Neural progenitor cell (in vitro differentiated cells): ENCODE data around the gene HLA-DMB. TPM values are rescaled to one million over a fixed set of nuclear protein-coding genes. Genes with fewer than 3 reads are reported as not detected.

Experiments
- DNase-seq: peaks from one replicate; pipeline ENCODE4 v3.0.0-alpha.2; 2016; ENCODE audit warnings: low spot score
- H2AFZ ChIP-seq: fragments of 200-600 bp; sonication (generic); replicated peaks from 2 replicates; pipeline ENCODE4 v1.6.1; 2016; ENCODE audit warnings: antibody characterized with exemption
- H3F3A ChIP-seq: fragments of 200-600 bp; sonication (generic); 2 replicates; pipeline ENCODE4 v1.6.1; 2016; ENCODE audit warnings: antibody characterized with exemption, low read depth
- H3K27ac ChIP-seq: fragments of 200-600 bp; sonication (generic); 2 replicates; pipeline ENCODE4 v1.5.1; 2016; ENCODE audit warnings: mild to moderate bottlenecking
- H3K27me3 ChIP-seq: fragments of 200-600 bp; sonication (generic); 2 replicates; pipeline ENCODE4 v1.6.1; 2016; ENCODE audit warnings: mild to moderate bottlenecking, moderate library complexity
- H3K36me3 ChIP-seq: fragments of 200-600 bp; sonication (generic); 2 replicates; pipeline ENCODE4 v1.5.1; 2016
- H3K4me1 ChIP-seq: fragments of 200-600 bp; sonication (generic); 2 replicates; pipeline ENCODE4 v1.6.1; 2016; ENCODE audit warnings: mixed run types
- H3K4me2 ChIP-seq: fragments of 200-600 bp; sonication (generic); 2 replicates; pipeline ENCODE4 v1.6.1; 2016
- H3K4me3 ChIP-seq: fragments of 200-600 bp; sonication (generic); 2 replicates; pipeline ENCODE4 v1.5.1; 2016
- H3K79me2 ChIP-seq: fragments of 200-600 bp; sonication (generic); 2 replicates; pipeline ENCODE4 v1.6.1; 2016; ENCODE audit warnings: low read depth
- H3K9ac ChIP-seq: fragments of 200-600 bp; sonication (generic); 2 replicates; pipeline ENCODE4 v1.6.1; 2016
- H3K9me3 ChIP-seq: fragments of 200-600 bp; sonication (generic); 2 replicates; pipeline ENCODE4 v1.5.1; 2016; ENCODE audit warnings: low read depth
- H4K20me1 ChIP-seq: fragments of 200-600 bp; sonication (generic); 2 replicates; pipeline ENCODE4 v1.6.1; 2016; ENCODE audit warnings: low read depth
- H3K27ac Mint-ChIP-seq: 3 replicates; pipeline ENCODE4 v1.8.0; 2021; ENCODE audit warnings: mixed read lengths
- H3K27me3 Mint-ChIP-seq: 2 replicates; pipeline ENCODE4 v1.8.0; 2022; ENCODE audit warnings: low read depth, mild to moderate bottlenecking, inconsistent platforms, moderate library complexity, mixed read lengths; ENCODE audit not compliant: insufficient read depth
- H3K36me3 Mint-ChIP-seq: 3 replicates; pipeline ENCODE4 v1.8.0; 2021; ENCODE audit warnings: mixed read lengths
- H3K4me1 Mint-ChIP-seq: 3 replicates; pipeline ENCODE4 v1.8.0; 2021; ENCODE audit warnings: mixed read lengths
- H3K4me3 Mint-ChIP-seq: 3 replicates; pipeline ENCODE4 v1.8.0; 2021; ENCODE audit warnings: mild to moderate bottlenecking, moderate library complexity, mixed read lengths
- H3K9me3 Mint-ChIP-seq: 3 replicates; pipeline ENCODE4 v1.8.0; 2020; ENCODE audit warnings: mixed read lengths
- CTCF ChIP-seq: fragments of 200-600 bp; sonication (generic); IDR thresholded peaks from 2 replicates; pipeline ENCODE4 v1.5.1; 2017; ENCODE audit warnings: antibody characterized with exemption, mild to moderate bottlenecking
- EZH2 ChIP-seq: fragments of 200-600 bp; sonication (generic); IDR thresholded peaks from 2 replicates; pipeline ENCODE4 v1.6.1; 2017; ENCODE audit warnings: antibody characterized with exemption, mild to moderate bottlenecking, moderate library complexity
- EZH2phosphoT487 ChIP-seq: fragments of 200-600 bp; sonication (generic); IDR thresholded peaks from 2 replicates; pipeline ENCODE4 v1.6.1; 2017; ENCODE audit warnings: antibody characterized with exemption
- small RNA-seq: library from RNA; depleted of rRNA; stranded (forward); fragments of <200 nt; gene quantifications from one replicate; pipeline ENCODE3, GENCODE V24; 2015
- total RNA-seq: library from RNA; depleted of rRNA; stranded (reverse); fragments of >200 nt; gene quantifications from 2 replicates; pipeline ENCODE4 v1.2.3, GENCODE V29; 2015; ENCODE audit warnings: low replicate concordance

HLA-DMB gene
- total RNA-seq, 1 donor from 2014 or later: 4.5 TPM

GRCh38 chr6:32885698-32886286 is 55.0 kb downstream of the HLA-DMB start:
- Histone ChIP-seq H3K27me3 (no peaks in the 10 kb centered on the region), H4K20me1 (no peaks in the 10 kb centered on the region), H3K4me3 (no peak overlapping the region), H3K9ac (no peak overlapping the region), H3K4me2 (no peak overlapping the region), H3K27ac (no peak overlapping the region), H3K36me3 (no peaks in the 10 kb centered on the region), H3K79me2 (no peaks in the 10 kb centered on the region), H2AFZ (no peak overlapping the region), H3F3A (no peaks in the 10 kb centered on the region), H3K4me1 (no peaks in the 10 kb centered on the region), H3K9me3 (no peaks in the 10 kb centered on the region)
- H3K36me3 Mint-ChIP-seq: no peaks in the 10 kb centered on the region
- no peak overlapping the region for H3K27ac Mint-ChIP-seq
- no peak overlapping the region for H3K4me3 Mint-ChIP-seq
- no peaks in the 10 kb centered on the region for H3K4me1 Mint-ChIP-seq
- H3K27me3 Mint-ChIP-seq: no peaks in the 10 kb centered on the region
- TF ChIP-seq EZH2phosphoT487: no peak
- peak; percentile 67 for TF ChIP-seq CTCF
- TF ChIP-seq EZH2: no peak
- DNase-seq: peak; percentile 57
- H3K9me3 Mint-ChIP-seq: no peaks in the 10 kb centered on the region

Small RNA genes within 50 kb of the gene (small RNA-seq; reads per million reads assigned to genes)
- gene HLA-Z: not detected

Other genes starting within 250 kb of the HLA-DMB start
- not detected in 2 replicates for gene HLA-DQA2, start 199.6 kb downstream of the HLA-DMB start, total RNA-seq
- gene HLA-DQB2, start 177.5 kb downstream of the HLA-DMB start, total RNA-seq: not detected in 2 replicates
- 2.6 TPM in 1 of 2 replicates, not detected in the other for gene HLA-DOB, start 124.0 kb downstream of the HLA-DMB start, total RNA-seq
- gene TAP2, start 102.3 kb downstream of the HLA-DMB start, total RNA-seq: 2.8 and 2.9 TPM in 2 replicates
- 2.0 and 2.2 TPM in 2 replicates for gene PSMB8, start 97.0 kb downstream of the HLA-DMB start, total RNA-seq
- 6.2 and 6.5 TPM in 2 replicates for gene TAP1, start 87.3 kb downstream of the HLA-DMB start, total RNA-seq
- not detected in 2 replicates for gene PSMB9, start 86.8 kb downstream of the HLA-DMB start, total RNA-seq
- gene HLA-DMA, start 12.1 kb upstream of the HLA-DMB start, total RNA-seq: 5.1 and 11.9 TPM in 2 replicates
- gene BRD2, start 27.6 kb upstream of the HLA-DMB start, total RNA-seq: 202 and 211 TPM in 2 replicates
- 38.0 and 52.2 TPM in 2 replicates for gene HLA-DOA, start 68.6 kb upstream of the HLA-DMB start, total RNA-seq
- gene HLA-DPA1, start 132.6 kb upstream of the HLA-DMB start, total RNA-seq: 1.5 and 2.8 TPM in 2 replicates
- 8.0 and 23.3 TPM in 2 replicates for gene HLA-DPB1, start 135.0 kb upstream of the HLA-DMB start, total RNA-seq